Neuronal stem cell (in vitro differentiated cells): ENCODE data around the gene RTL1.

ENCODE experiments used
- DNase-seq: peaks from one replicate; pipeline ENCODE4 v3.0.0-alpha.2; 2013; ENCODE audit warnings: low spot score
- H2AFZ ChIP-seq: one replicate; pipeline ENCODE4 v1.6.1; 2013; ENCODE audit warnings: mild to moderate bottlenecking, low read length, inconsistent platforms
- H2AK5ac ChIP-seq: 2 replicates; pipeline ENCODE4 v1.6.1; 2013; ENCODE audit warnings: low read depth, mild to moderate bottlenecking, inconsistent platforms, low read length, moderate library complexity, mixed read lengths
- H2BK120ac ChIP-seq: 2 replicates; pipeline ENCODE4 v1.6.1; 2013; ENCODE audit warnings: low read depth, mild to moderate bottlenecking, inconsistent platforms, low read length, moderate library complexity, mixed read lengths
- H2BK12ac ChIP-seq: one replicate; pipeline ENCODE4 v1.6.1; 2013; ENCODE audit warnings: low read length, inconsistent platforms
- H2BK15ac ChIP-seq: 2 replicates; pipeline ENCODE4 v1.6.1; 2013; ENCODE audit warnings: mild to moderate bottlenecking, low read length, inconsistent platforms, mixed read lengths
- H2BK5ac ChIP-seq: one replicate; pipeline ENCODE4 v1.6.1; 2013; ENCODE audit warnings: inconsistent platforms, mild to moderate bottlenecking, low read length, moderate library complexity
- H3K14ac ChIP-seq: one replicate; pipeline ENCODE4 v1.6.1; 2013; ENCODE audit warnings: low read length, inconsistent platforms
- H3K18ac ChIP-seq: 2 replicates; pipeline ENCODE4 v1.6.1; 2013; ENCODE audit warnings: low read length, inconsistent platforms
- H3K23ac ChIP-seq: 2 replicates; pipeline ENCODE4 v1.6.1; 2013; ENCODE audit warnings: low read depth, mild to moderate bottlenecking, mixed read lengths, low read length, inconsistent platforms; ENCODE audit not compliant: poor library complexity
- H3K27ac ChIP-seq: replicated peaks from 3 replicates; pipeline ENCODE4 v1.5.1; 2013; ENCODE audit warnings: low read length, inconsistent platforms
- H3K27me3 ChIP-seq, 3 experiments: 2 replicates each; pipeline ENCODE4 v1.6.1; 2013; ENCODE audit warnings: low read length in 3 of 3, mild to moderate bottlenecking in 2 of 3, inconsistent platforms in 1 of 3, low read depth in 1 of 3, mixed read lengths in 1 of 3, moderate library complexity in 1 of 3; ENCODE audit not compliant: control insufficient read depth in 3 of 3, insufficient read depth in 3 of 3
- H3K36me3 ChIP-seq, 2 donors: replicated peaks in 1 of 2; 2 replicates each; pipeline ENCODE4 v1.6.1; 2013; ENCODE audit warnings: low read length in 2 of 2; ENCODE audit not compliant: control insufficient read depth in 2 of 2, insufficient read depth in 2 of 2
- H3K4ac ChIP-seq: 2 replicates; pipeline ENCODE4 v1.6.1; 2013; ENCODE audit warnings: inconsistent platforms, mild to moderate bottlenecking, low read length, moderate library complexity
- H3K4me1 ChIP-seq, 2 donors: 1 replicate in 1 of 2; 2 replicates in 1 of 2; pipeline ENCODE4 v1.6.1; 2013; ENCODE audit warnings: low read length in 2 of 2, low read depth in 1 of 2; ENCODE audit not compliant: control insufficient read depth in 2 of 2, insufficient read depth in 1 of 2
- H3K4me2 ChIP-seq: one replicate; pipeline ENCODE4 v1.6.1; 2013; ENCODE audit warnings: mild to moderate bottlenecking, low read length, inconsistent platforms; ENCODE audit not compliant: insufficient read depth, poor library complexity, severe bottlenecking
- H3K4me3 ChIP-seq, 2 donors: 2 replicates each; pipeline ENCODE4 v1.5.1; 2013; ENCODE audit warnings: low read length in 2 of 2, mild to moderate bottlenecking in 2 of 2, inconsistent platforms in 1 of 2, moderate library complexity in 1 of 2
- H3K79me1 ChIP-seq: one replicate; pipeline ENCODE4 v1.6.1; 2013; ENCODE audit warnings: low read depth, mild to moderate bottlenecking, inconsistent platforms, low read length, moderate library complexity
- H3K9ac ChIP-seq: one replicate; pipeline ENCODE4 v1.6.1; 2013; ENCODE audit warnings: mild to moderate bottlenecking, low read depth, low read length, inconsistent platforms; ENCODE audit not compliant: poor library complexity
- H3K9me3 ChIP-seq, 2 donors: replicated peaks in 1 of 2; 2 replicates each; pipeline versions ENCODE3 to v1.6.1; 2013; ENCODE audit warnings: low read length in 2 of 2, mild to moderate bottlenecking in 2 of 2, inconsistent platforms in 1 of 2, low read depth in 1 of 2, mixed read lengths in 1 of 2, moderate library complexity in 1 of 2; ENCODE audit not compliant: control insufficient read depth in 2 of 2, insufficient read depth in 1 of 2
- H4K8ac ChIP-seq: one replicate; pipeline ENCODE4 v1.6.1; 2013; ENCODE audit warnings: low read depth, mild to moderate bottlenecking, inconsistent platforms, low read length, moderate library complexity
- H4K91ac ChIP-seq: one replicate; pipeline ENCODE4 v1.6.1; 2013; ENCODE audit warnings: low read length, low read depth, mild to moderate bottlenecking, inconsistent platforms; ENCODE audit not compliant: poor library complexity
- WGBS, 2 donors: extraction: QIAGEN DNeasy Blood & Tissue Kit; methylation state at CpG; one replicate each; pipeline ENCODE4 v1.1.7; 2013; ENCODE audit warnings: missing lambda C conversion rate in 2 of 2, mixed read lengths in 1 of 2; ENCODE audit not compliant: insufficient read length in 2 of 2, insufficient replicate concordance in 1 of 2; ENCODE audit errors: extremely low coverage in 2 of 2; 5-methylcytosine and 5-hydroxymethylcytosine counted together

RTL1 gene

GRCh38 chr14:100888789-100889315, 14.7 kb downstream of the RTL1 start:
- H2BK15ac ChIP-seq = no peak overlapping the region
- no peak overlapping the region for H3K4me3 ChIP-seq
- H2BK5ac ChIP-seq = no peak overlapping the region
- no peak for DNase-seq
- H2BK120ac ChIP-seq = no peak overlapping the region
- H3K9ac ChIP-seq = no peak overlapping the region
- no peak overlapping the region for H2AK5ac ChIP-seq
- H2AFZ ChIP-seq = no peak overlapping the region
- no peak overlapping the region for H4K8ac ChIP-seq
- no peak overlapping the region for H3K14ac ChIP-seq
- H3K79me1 ChIP-seq = no peaks in the 10 kb centered on the region
- peaks cover 0 to 7% of the 10 kb centered on the region in 2 donors for H3K36me3 ChIP-seq
- H2BK12ac ChIP-seq = no peak overlapping the region
- 100% methylated on average over 1 of the region's 5 CpGs; no CpG with 5 or more reads in 1 of the 2 donors for WGBS, 2 donors
- H4K91ac ChIP-seq = no peak overlapping the region
- no peak overlapping the region for H3K27ac ChIP-seq
- no peak overlapping the region for H3K4me2 ChIP-seq
- no peak overlapping the region for H3K4ac ChIP-seq
- H3K4me1 ChIP-seq = peaks cover 6 to 20% of the 10 kb centered on the region in 2 donors
- H3K18ac ChIP-seq = no peak overlapping the region
- peaks cover 0 to 2% of the 10 kb centered on the region in 2 donors for H3K9me3 ChIP-seq
- H3K27me3 ChIP-seq = no peaks in the 10 kb centered on the region
- H3K23ac ChIP-seq = no peak overlapping the region

- peaks cover 0 to 9% of the 10 kb centered on the region in 2 donors for H3K36me3 ChIP-seq
- no peak for DNase-seq
- no peak overlapping the region for H3K9ac ChIP-seq
- H2BK5ac ChIP-seq = no peak overlapping the region
- no peak overlapping the region for H3K4me2 ChIP-seq
- WGBS, 2 donors = no CpG with 5 or more reads among the region's 6 CpGs
- H3K23ac ChIP-seq = no peak overlapping the region
- no peaks in the 10 kb centered on the region for H3K27me3 ChIP-seq
- H3K14ac ChIP-seq = no peak overlapping the region
- H4K91ac ChIP-seq = no peak overlapping the region
- H3K4me1 ChIP-seq = peaks cover 6 to 13% of the 10 kb centered on the region in 2 donors
- no peak overlapping the region for H3K4me3 ChIP-seq
- H2BK15ac ChIP-seq = no peak overlapping the region
- H3K27ac ChIP-seq = no peak overlapping the region
- no peaks in the 10 kb centered on the region for H3K79me1 ChIP-seq
- H4K8ac ChIP-seq = no peak overlapping the region
- H2BK12ac ChIP-seq = no peak overlapping the region
- H2BK120ac ChIP-seq = no peak overlapping the region
- H3K4ac ChIP-seq = no peak overlapping the region
- no peak overlapping the region for H3K18ac ChIP-seq
- H2AFZ ChIP-seq = peak overlapping the region; percentile 5
- peaks cover 0 to 11% of the 10 kb centered on the region in 2 donors for H3K9me3 ChIP-seq
- no peak overlapping the region for H2AK5ac ChIP-seq
Observed at GRCh38 chr14:100887728-100888335, 15.7 kb downstream of the RTL1 start.

GRCh38 chr14:100885617-100886016, 17.9 kb downstream of the RTL1 start:
- Histone ChIP-seq H2BK5ac (no peak overlapping the region), H2AK5ac (no peak overlapping the region), H2BK12ac (no peak overlapping the region), H4K8ac (no peak overlapping the region), H4K91ac (no peak overlapping the region), H2BK15ac (no peak overlapping the region), H3K14ac (no peak overlapping the region), H3K9me3 (peaks cover 6 to 31% of the 10 kb centered on the region in 2 donors), H2BK120ac (peak overlapping the region; percentile 39), H3K4ac (no peak overlapping the region), H3K36me3 (peaks cover 0 to 14% of the 10 kb centered on the region in 2 donors), H2AFZ (no peak overlapping the region), H3K27ac (no peak overlapping the region), H3K23ac (no peak overlapping the region), H3K79me1 (no peaks in the 10 kb centered on the region), H3K4me3 (no peak overlapping the region), H3K18ac (peak overlapping the region; percentile 84), H3K4me1 (peaks cover 6 to 10% of the 10 kb centered on the region in 2 donors), H3K4me2 (no peak overlapping the region), H3K27me3 (no peaks in the 10 kb centered on the region), H3K9ac (no peak overlapping the region)
- no CpG with 5 or more reads among the region's 5 CpGs for WGBS, 2 donors
- DNase-seq = no peak

- Histone ChIP-seq H3K4me2 (no peak overlapping the region), H4K91ac (no peak overlapping the region), H2BK15ac (no peak overlapping the region), H3K27ac (no peak overlapping the region), H3K4ac (no peak overlapping the region), H3K9ac (no peak overlapping the region), H3K4me1 (peaks cover 6 to 10% of the 10 kb centered on the region in 2 donors), H2BK5ac (no peak overlapping the region), H4K8ac (no peak overlapping the region), H3K18ac (peak overlapping the region; percentile 61), H2AK5ac (peak overlapping the region; percentile 40), H3K14ac (no peak overlapping the region), H2BK120ac (no peak overlapping the region), H3K9me3 (peaks cover 6 to 31% of the 10 kb centered on the region in 2 donors), H3K27me3 (no peaks in the 10 kb centered on the region), H3K23ac (no peak overlapping the region), H3K36me3 (peaks cover 0 to 14% of the 10 kb centered on the region in 2 donors), H3K4me3 (no peak overlapping the region), H2BK12ac (peak overlapping the region; percentile 25), H3K79me1 (no peaks in the 10 kb centered on the region), H2AFZ (no peak overlapping the region)
- no peak for DNase-seq
- WGBS, 2 donors = no CpG with 5 or more reads among the region's 2 CpGs
Observed at GRCh38 chr14:100885196-100885595, 18.3 kb downstream of the RTL1 start.
